ENCODE data around the gene SCAPER.

DNA sequence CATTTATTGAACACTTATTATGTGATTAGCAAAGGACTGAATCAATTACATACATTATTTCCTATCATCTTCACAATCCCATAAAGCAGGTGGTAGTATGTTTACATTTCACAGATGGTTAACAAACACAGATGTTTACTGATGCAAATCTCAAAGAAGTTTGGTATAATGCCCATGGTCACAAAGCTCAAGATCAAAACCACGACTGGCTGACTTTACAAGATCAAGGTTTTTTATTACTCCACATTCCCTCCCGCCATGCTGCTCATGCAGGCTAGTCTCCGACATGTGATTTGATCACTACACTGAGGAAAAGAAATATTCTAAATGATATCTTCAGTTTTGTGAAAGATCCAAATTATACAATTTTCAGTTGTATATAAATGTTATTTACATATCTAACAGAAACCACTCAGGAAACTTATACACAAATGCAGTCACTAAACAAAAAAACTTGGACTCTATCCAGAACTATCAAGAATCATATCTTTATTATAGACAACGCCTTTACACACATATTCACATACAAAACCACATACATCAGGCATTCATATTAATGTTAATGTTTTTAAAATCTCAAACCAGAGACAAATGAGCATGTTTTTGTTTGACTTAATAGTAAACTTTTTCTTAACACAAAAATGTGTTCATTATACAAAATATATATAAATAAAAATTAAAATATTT, 235.5 kb downstream of the SCAPER start:
- TF ChIP-seq, protein P1, sequence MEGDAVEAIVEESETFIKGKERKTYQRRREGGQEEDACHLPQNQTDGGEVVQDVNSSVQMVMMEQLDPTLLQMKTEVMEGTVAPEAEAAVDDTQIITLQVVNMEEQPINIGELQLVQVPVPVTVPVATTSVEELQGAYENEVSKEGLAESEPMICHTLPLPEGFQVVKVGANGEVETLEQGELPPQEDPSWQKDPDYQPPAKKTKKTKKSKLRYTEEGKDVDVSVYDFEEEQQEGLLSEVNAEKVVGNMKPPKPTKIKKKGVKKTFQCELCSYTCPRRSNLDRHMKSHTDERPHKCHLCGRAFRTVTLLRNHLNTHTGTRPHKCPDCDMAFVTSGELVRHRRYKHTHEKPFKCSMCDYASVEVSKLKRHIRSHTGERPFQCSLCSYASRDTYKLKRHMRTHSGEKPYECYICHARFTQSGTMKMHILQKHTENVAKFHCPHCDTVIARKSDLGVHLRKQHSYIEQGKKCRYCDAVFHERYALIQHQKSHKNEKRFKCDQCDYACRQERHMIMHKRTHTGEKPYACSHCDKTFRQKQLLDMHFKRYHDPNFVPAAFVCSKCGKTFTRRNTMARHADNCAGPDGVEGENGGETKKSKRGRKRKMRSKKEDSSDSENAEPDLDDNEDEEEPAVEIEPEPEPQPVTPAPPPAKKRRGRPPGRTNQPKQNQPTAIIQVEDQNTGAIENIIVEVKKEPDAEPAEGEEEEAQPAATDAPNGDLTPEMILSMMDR (IDR thresholded peaks at IDR 0.05; ENCODE audit: low read depth, low read length, missing input control) = no peak
- TF ChIP-seq RAD21 (IDR thresholded peaks at IDR 0.05) = no peak
- no peak for TF ChIP-seq FOXA1 (IDR thresholded peaks at IDR 0.05)
- TF ChIP-seq YY1 (IDR thresholded peaks at IDR 0.05) = no peak
- TF ChIP-seq SP1 (IDR thresholded peaks at IDR 0.05) = no peak
- TF ChIP-seq FOXA2 (IDR thresholded peaks at IDR 0.05) = no peak
- TF ChIP-seq, protein P2, sequence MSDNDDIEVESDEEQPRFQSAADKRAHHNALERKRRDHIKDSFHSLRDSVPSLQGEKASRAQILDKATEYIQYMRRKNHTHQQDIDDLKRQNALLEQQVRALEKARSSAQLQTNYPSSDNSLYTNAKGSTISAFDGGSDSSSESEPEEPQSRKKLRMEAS (IDR thresholded peaks at IDR 0.05) = no peak
- TF ChIP-seq, protein P3, sequence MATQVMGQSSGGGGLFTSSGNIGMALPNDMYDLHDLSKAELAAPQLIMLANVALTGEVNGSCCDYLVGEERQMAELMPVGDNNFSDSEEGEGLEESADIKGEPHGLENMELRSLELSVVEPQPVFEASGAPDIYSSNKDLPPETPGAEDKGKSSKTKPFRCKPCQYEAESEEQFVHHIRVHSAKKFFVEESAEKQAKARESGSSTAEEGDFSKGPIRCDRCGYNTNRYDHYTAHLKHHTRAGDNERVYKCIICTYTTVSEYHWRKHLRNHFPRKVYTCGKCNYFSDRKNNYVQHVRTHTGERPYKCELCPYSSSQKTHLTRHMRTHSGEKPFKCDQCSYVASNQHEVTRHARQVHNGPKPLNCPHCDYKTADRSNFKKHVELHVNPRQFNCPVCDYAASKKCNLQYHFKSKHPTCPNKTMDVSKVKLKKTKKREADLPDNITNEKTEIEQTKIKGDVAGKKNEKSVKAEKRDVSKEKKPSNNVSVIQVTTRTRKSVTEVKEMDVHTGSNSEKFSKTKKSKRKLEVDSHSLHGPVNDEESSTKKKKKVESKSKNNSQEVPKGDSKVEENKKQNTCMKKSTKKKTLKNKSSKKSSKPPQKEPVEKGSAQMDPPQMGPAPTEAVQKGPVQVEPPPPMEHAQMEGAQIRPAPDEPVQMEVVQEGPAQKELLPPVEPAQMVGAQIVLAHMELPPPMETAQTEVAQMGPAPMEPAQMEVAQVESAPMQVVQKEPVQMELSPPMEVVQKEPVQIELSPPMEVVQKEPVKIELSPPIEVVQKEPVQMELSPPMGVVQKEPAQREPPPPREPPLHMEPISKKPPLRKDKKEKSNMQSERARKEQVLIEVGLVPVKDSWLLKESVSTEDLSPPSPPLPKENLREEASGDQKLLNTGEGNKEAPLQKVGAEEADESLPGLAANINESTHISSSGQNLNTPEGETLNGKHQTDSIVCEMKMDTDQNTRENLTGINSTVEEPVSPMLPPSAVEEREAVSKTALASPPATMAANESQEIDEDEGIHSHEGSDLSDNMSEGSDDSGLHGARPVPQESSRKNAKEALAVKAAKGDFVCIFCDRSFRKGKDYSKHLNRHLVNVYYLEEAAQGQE (IDR thresholded peaks at IDR 0.05) = no peak
- TF ChIP-seq TAF1 (conservative IDR thresholded peaks at IDR 0.05) = no peak
- TF ChIP-seq JUND (IDR thresholded peaks at IDR 0.05) = no peak
- no peak for TF ChIP-seq GABPA (IDR thresholded peaks at IDR 0.05 in 1 of 2, conservative IDR thresholded peaks at IDR 0.05 in 1 of 2)
- TF ChIP-seq EGR1 (IDR thresholded peaks at IDR 0.05; ENCODE audit: low read depth in 2 of 2) = no peak
